ENCODE measurements around the gene KAT2A. TPM values are rescaled to one million over a fixed set of nuclear protein-coding genes. Genes with fewer than 3 reads are reported as not detected.
"Not testable (repeated sequence)": the region's sequence is repeated elsewhere in the genome, so short reads cannot be mapped to it uniquely, and the experiment has no call there.

KAT2A gene
- total RNA-seq (ENCODE audit: insufficient read depth, low replicate concordance): 9.1 TPM

DNA sequence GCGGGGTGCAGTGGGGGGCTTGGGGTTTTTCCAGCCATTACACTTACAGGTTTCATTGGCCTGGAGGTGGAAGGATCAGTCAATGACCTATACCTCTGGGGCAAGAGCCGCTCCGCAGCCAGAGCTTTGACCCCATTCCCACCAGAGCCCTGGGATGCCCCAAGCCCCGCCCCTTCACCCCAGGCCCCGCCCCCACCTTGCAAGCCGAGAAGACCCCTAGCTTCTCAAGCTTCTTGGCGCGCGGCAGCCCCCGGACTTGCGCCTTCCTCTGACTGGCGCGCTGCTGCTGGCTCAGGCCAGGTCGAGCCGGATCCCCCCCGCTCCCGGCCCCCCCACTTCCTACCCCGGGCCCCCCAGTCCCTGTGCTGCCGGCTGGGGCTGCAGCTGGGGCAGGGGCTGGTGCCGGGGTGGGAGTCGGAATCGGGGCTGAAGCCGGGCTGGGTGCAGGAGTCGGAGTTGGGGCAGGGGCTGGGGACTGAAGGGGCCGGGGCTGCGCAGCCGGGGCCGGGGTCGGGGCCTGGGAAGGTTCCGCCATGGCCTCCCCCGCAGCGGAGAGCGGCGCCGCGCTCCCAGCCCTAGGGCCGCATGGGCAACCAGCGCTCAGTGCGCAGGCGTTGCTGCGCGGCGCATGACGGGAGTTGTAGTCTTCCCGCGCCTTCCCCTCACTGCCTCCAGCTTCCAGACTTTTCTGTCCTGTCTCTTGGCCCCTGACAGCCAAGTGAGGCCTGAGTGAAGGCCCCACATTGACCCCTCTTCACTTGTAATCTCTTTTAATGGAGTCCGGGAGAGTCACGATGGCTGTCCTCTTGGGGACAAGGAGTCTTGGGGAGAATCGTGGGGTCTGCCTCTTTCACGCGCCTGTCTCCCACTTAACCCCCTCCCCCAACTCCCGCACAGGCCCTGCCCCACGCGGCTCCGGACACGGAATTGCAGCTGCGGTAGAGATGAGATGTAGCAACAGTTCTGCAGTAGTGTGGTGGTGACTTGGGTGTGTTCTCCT, at the start of gene KAT2A:
TSS of gene KAT2A (minus strand) at position 598 of the 1,000 bp plus-strand sequence. CDS start at position 535, 63 bp downstream.
- peak; percentile 91 for DNase-seq (ENCODE audit: low spot score)

DNA sequence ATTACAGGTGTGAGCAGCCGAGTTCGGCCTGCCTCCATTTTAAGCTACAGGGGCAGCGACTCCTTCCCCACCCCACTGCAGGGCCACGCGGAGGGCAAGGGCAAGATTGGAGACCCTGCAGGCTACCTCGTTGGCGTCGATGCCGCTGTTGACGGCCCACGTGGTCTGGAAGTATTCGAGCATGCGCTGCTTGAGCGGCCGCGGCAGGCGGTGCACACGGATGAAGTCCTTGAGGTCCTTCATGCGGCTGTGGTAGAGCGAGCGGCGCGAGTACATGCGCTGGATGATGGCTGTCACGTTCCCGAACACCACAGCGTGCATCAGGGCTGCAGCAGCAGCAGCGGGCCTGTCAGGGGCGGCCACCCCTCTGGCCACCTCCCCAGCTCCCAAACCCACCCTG, 48.2 kb upstream of the KAT2A start:
- DNase-seq (ENCODE audit: low spot score): no peak

DNA sequence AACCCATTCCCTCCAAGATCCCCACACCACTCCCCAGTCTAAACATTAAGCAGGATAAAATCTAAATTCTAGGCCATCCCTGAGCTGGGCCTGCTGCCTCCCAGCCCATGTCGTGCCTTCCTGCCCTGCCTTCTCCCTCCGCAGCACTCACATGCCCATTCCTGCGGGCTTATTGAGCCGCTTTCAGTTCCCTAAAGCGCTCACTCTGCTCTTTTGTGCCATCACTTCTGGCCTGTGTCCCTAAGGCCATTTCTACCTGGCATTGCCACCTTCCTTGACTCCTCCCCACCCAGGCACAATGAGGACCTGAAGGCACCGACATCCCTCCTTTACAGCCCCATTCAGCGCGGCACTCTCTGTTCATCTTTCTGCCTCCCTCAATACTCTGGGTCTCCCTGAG, 46.6 kb upstream of the KAT2A start:
- no peak for DNase-seq (ENCODE audit: low spot score)

DNA sequence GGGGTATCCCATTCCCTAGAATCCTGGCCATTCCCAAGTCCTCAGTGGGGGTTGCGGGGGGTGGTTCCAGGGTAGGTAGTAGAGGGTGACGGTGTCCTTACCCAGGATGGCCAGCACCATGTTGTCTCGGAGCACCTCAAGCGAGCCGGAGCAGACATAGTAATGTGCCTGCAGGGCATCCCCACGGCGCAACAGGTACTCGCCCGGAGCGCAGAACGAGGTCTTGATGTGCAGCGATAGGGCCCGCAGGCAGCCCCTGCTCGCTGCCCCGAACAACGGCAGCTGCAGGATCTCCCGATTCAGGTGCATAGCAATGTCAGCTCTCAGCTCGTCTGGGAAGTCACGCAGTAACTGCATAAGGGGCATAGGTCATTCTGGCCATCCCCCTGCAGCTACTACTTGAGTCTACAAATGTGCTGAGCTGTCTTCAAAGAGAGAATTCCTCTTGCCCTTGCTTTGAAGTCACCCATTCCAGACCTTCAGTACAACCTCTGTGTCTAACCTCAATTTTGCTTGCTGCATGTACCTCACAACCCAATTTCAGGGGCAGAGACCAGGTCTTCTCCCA, 45.1 kb upstream of the KAT2A start:
- DNase-seq (ENCODE audit: low spot score): no peak

DNA sequence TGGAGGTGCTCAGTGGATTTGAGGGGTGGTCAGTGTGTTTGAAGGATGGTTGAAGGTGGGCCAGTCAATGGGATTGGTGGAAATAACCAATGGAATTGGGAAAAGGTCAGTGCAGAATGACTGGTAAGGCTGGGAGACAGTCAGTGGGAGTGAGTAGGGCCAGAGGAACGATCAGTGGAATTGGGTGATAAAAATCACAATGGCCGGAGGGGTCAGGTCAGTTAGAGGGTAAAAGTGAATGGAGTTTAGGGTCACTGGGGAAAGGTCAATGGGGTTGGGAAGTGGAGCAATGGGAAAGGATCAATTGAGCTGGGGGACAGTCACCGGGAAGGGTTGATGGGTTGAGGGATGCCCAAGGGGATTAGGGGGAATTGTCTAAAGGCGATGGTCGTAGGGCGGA, 44.6 kb upstream of the KAT2A start:
- DNase-seq (ENCODE audit: low spot score): no peak

DNA sequence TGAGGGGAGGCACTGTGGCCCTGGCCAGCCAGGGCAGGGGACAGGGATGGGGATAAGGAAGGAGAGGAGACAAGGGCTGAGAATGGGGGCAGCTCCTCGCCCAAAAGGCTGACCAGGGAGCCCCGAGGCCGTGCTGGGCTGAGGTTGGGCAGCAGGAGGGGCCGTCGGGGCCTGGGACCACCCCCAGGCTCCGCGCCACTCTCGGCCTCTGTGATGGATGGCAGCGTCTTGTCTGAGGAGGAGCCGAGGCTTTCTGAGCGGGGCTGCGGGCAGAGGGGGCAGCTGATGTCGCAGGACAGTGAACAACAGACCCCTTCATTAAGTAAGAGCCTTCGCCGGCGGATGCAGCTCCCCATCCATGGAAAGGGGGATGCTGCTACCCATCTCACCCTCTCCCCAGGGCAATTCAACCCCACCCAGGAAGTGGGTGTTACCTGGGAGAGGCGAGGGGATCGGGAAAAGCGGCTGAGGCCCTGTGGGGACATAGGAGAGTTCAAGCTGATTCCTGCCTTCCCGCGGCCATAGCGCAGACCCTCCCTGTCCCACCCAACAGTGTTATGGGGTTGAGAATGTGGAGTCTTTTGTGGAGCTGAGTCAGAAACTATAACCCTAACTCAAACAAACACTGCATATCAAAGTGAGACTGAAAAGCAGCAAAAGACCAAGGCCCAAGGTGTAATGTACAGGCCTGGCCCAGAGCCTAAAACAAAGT, 42.7 kb upstream of the KAT2A start:
- DNase-seq (ENCODE audit: low spot score): no peak

DNA sequence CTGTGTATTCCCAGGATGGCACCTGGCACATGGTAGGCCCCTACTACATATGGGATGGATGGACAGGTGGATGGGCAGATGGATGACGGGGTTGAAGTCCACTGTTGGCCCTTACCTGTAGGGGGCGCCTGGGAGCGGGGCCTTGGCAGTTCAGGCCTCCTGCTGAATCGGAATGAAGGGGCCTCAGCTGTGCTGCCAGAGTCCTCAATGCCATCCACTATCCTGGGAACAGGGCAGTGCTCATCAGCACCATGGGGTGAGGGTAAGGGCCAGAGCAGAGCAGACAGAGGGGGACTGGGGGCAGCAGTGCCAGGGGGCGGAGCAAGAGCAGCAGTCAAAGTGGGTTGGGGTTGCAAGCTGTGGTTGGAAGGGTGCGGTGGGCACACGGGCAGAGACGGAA, 41.9 kb upstream of the KAT2A start:
- no peak for DNase-seq (ENCODE audit: low spot score)

DNA sequence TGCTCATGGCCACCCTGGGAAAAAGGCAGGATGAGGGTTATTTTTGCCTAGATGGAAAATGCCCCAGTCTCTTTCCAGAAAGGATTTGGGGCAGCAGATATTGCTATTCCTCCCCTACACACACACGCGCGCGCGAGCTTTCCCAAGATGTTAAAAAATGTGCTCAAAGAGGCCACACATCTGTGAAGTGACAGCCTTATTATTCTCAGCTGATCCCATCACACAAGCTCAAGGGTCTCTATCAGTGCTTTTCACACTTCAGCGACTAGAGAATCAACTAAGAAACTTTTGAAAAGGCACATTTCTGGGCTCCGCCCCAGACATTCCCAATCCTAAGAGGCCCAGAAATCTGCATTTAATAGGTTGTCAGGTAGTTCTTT, 39.4 kb upstream of the KAT2A start:
- DNase-seq (ENCODE audit: low spot score): no peak

DNA sequence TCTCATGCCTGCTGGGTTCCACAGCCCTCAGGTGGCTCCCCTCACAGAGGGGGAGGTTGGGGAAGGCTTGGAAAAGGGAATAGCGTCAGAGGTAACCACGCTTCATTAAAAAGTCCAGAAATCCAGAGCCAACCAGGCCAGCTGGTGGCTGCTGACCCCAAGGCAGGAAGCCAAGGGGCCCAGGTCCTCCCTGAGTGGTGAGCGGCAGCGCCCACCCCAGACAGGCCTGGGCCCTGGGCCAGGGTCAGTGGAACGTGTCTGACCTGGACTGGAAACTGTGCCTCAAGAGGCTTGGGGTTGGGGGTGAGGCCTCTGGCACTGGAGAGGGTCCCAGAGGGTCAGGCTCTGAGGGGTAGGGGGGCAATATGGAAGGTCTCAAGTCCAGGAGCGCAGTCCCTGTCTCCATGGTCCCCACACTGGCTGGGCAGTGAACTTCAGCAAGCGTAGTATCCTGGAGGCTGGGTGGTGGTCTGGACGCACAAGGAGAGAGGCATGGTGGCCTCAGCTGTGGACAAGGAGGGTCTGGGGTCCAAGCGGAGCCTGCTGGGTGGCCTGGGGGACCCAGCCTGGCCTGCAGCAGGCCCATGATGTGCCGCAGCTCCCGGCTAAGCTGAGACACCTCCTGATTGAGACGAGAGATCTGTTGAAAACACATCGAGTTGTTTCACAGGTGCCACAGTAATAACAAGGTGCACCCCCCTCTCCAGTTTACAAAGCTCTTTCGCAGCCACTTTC, 38.8 kb upstream of the KAT2A start:
- DNase-seq (ENCODE audit: low spot score): no peak

DNA sequence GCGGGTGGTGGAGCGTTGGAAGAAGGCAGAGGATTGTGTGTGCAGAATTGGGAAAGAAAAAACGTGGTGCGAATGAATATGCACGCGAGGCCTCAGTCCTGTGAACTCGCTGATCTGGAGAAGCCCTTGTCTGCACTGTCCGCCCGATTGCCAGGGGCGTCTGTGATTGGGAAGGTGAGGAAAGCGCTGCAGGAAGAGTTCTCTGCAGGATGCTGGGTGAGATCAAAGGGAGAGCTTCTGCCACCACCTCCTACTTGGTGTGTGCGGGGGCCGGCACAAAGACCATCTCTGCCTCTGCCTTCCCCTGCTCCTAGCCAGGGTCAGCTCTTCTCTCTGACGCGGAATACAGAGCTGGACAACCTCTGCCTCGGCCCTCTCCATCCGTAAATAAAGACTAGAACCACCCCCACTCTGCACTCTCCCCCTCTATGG, 34.5 kb upstream of the KAT2A start:
- DNase-seq (ENCODE audit: low spot score): no peak

DNA sequence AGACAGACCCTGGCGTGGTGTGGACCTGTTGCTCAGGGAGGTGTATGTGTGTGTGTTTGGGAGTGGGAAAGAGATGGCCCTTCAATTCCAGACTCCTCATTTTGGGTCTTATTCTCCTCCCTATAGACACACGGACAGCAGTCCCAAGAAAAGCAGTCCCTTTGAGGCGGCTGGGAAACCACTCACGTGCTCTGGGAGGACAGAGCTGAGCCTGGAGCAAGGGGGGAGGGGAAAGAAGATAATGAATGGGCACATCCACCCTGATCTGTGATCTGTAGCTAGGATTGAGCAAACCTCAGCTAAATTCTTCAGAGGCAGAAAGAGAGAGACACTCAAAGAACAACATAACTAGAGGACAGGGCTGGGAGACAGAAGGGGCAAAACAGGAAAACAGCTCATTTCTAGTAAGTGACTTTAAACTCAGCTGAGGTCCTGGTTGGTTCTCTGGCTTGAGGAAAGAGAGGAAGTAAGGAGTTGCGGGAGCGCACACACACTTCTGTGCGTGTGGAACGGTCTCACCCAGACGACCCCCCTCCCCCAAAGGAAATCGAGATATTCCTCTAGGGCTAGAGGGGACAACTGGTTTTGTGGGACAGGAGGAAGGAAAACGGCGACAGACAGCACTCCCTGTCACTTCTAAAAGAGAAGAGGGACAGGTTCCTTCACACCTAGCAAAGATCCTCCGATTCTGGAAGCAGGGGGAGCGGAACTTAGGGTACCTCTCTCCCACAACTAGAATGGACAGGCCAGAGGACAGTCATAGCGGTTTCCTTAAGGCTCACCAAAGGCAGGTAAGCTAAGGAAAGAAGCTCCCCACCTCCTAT, 33.0 kb upstream of the KAT2A start:
- DNase-seq (ENCODE audit: low spot score): no peak

DNA sequence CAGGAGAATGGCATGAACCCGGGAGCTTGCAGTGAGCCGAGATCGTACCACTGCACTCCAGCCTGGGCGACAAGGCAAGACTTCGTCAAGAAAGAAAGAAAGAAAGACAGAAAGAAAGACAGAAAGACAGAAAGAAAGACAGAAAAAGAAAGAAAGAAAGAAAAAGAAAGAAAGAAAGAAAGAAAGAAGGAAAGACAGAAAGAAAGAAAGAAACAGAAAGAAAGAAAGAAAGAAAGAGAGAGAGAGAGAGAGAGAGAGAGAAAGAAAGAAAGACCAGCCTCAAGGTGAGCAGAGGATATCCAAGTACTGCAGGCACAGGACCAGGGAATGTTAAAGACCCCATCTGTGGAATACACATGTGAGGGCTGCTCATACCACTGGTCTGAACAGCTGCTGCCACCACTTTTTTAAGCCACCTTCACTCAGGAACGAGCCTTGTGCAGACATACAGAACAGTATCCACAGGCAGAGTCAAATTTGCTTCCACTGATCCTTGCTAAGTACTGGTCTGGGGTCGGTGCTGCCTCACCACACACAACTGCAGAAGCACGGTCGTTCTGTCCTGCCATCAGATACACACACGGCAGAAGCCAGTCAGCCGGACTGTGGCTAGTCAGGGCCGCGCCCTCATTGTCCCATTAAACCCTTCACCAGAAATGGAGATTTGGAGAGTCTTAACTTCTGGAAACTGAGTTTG, 25.9 kb upstream of the KAT2A start:
- no peak for DNase-seq (ENCODE audit: low spot score)

DNA sequence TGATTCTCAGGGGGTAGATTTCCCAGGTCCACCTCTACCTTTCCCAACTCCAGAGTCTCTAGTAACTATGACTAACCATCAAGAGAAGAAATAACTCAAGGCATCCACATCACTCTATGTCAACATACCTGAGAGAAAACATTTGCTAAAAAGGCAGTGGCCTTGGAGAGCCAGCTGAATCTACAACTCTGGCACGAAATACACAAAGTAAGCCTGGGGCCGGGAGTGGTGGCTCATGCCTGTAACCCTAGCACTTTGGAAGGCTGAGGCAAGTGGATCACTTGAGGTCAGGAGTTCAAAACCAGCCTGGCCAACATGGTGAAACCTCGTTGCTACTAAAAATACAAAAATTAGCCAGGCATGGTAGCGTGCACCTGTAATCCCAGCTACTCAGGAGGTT, 22.0 kb upstream of the KAT2A start:
- not testable (repeated sequence) for DNase-seq (ENCODE audit: low spot score)

DNA sequence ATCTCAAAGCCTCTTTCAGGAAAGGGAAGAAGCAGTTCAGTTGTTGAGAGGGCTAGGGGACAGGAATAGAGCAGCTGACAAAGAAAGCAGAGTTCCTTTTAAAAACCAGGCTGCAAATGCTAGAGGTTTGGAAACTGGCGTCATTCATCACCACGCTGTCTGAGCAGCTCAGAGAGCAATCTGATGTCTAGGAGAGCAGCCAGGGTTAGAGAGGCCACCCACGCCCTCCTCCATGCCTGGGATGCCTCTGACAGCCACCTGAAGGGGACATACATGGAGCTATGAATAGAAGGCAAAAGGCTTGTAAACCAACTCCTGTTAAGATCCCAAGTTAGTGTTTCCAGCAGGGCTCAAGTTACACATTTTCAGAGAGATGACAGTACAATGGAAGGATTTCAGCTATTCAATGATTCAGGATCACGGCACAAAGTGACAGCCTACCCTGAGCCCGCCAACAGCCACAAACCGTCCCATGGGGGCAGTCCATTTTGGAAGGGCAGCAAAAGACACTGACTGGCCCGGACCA, 21.3 kb upstream of the KAT2A start:
- DNase-seq (ENCODE audit: low spot score): peak; percentile 33

DNA sequence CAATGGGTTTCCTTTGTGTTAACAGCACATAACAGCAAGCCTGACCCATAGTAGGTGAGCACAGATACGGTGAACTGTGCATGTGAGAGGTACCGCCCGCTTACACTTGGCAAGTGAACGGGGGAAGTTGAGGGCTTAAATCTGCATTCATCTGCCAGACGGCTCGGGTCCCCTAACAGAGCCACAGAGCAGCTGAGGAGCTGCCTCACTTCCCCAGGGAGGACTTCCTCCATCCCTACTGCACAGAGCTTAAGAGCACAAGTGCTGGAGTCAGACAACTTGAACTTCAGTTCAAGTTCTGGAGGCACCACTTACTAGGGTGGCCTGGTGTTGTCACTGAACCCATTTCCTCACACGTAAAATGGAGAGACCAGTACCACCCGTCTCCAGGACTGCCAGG, 20.2 kb upstream of the KAT2A start:
- no peak for DNase-seq (ENCODE audit: low spot score)

DNA sequence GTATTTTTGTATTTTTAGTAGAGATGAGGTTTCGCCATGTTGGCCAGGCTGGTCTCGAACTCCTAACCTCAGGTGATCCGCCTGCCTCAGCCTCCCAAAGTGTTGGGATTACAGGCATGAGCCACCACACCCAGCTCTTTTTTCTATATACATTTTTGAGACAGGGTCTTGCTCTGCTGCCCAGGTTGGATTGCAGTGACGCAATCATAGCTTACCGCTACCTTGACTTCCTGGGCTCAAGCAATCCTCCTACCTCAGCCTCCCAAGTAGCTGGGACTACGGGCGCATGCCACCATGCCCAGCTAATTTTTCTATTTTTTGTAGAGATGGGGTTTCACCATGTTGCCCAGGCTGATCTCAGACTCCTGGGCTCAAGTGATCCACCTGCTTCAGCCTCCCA, 19.5 kb upstream of the KAT2A start:
- DNase-seq (ENCODE audit: low spot score): not testable (repeated sequence)

DNA sequence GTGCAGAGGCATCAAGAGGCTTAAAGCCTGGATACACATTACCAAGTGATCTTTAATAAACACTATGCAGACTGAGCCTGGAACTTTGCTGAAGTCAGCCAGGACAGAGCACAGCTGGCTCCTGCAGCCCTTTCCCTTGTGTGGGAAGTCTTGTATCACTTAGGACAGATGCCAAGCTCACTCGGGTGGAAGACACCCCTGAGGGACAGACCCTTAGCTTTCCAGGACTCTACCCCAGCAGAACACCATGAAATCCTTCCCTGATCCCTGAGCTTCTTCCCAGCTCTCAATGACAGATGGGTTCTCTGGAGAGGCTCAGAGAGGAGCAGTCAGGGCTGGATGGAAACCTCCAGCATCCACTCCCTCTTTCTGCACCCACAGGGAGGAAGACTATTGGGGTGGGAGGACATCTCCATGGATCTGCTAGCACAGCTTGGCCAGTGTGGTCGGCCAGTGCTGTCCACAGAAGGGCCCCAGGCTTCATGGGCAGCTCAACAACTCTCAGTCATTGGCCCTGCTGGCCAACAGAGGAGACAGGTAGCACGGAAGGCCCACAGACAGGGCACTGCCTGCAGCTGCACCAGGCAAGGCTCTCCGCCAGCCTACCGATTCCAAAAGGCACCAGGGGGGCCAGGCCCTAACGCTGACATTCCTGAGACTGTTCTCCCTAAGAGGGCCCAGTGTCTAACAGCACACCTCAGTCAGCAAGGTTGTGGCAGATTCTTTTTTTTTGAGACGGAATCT, 17.8 kb upstream of the KAT2A start:
- DNase-seq (ENCODE audit: low spot score): peak; percentile 75

DNA sequence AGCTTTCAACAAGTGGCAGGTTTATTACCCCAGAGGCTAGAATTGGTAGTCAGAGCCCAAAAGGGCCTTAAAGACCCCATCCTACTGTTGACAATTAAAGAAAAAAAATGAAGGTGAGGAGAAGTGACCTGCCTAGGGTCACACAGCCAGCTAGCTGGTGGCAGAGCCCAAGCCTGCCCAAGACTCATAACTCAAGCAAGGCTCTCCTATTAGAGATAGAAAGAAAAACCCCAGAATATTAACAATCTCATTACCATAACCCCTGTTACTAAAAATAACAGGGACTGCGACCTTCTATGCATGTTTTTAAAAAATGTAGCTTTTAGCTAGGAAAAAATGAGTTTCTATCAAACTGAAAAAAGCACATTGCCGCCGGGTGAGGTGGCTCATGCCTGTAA, 15.5 kb upstream of the KAT2A start:
- DNase-seq (ENCODE audit: low spot score): no peak

All from umbilical cord (tissue), 2 donors.